RWPE1 (cell line): ENCODE measurements around the gene CENPO.

ENCODE experiments used
- CTCF ChIA-PET: fragments of 350-600 bp; sonication (Branson Sonifier 250); formaldehyde crosslinking; extraction: SDS; loops from one replicate; lab custom pipeline; 2021; lab: Yijun Ruan, JAX
- POLR2A ChIA-PET: fragments of 400-600 bp; formaldehyde crosslinking; extraction: SDS; loops from one replicate; lab custom pipeline; 2020; ENCODE audit warnings: antibody characterized with exemption; ENCODE audit not compliant: low non-redundant PET; lab: Yijun Ruan, JAX
- DNase-seq: peaks from one replicate; pipeline ENCODE4 v3.0.0; 2012; ENCODE audit warnings: low spot score
- H3K27ac ChIP-seq: fragments of 450-650 bp; 2 replicates; pipeline ENCODE4 v1.5.1; 2017
- TF ChIP-seq, protein P1 (sequence below): fragments of 450-650 bp; conservative IDR thresholded peaks from 2 replicates; pipeline ENCODE4 v1.5.1; 2017; ENCODE audit warnings: low read depth, mild to moderate bottlenecking

CENPO gene

DNA sequence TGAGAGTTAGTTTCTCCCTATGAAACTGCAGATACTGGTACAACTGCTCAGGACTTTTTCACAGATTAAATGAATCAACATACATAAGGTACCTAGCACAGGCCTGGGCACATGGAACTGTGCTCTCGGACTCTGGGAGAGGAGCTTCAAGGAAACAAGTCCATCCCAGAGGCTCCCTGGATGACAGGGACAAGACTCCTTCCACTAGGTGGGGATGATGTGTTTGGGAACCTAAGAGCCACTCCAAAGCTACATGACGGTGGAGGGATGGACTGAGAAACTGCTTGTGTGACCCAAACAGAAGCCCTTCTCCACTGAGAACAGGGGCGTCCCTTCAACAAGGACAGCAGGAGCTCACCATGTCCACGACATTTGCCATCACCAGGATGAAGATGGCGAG is 37.1 kb downstream of the CENPO start:
- DNase-seq = no peak
- ChIA-PET CTCF (interaction anchor here (0.6 kb wide), 1 partner anchor 450 kb away, joined by 4 read pairs; no protein-coding TSS in a partner anchor), POLR2A (no interaction called here)
- H3K27ac ChIP-seq = peak overlapping the region; percentile 4; the same call in 1 of the 2 replicates
- TF ChIP-seq, protein P1, sequence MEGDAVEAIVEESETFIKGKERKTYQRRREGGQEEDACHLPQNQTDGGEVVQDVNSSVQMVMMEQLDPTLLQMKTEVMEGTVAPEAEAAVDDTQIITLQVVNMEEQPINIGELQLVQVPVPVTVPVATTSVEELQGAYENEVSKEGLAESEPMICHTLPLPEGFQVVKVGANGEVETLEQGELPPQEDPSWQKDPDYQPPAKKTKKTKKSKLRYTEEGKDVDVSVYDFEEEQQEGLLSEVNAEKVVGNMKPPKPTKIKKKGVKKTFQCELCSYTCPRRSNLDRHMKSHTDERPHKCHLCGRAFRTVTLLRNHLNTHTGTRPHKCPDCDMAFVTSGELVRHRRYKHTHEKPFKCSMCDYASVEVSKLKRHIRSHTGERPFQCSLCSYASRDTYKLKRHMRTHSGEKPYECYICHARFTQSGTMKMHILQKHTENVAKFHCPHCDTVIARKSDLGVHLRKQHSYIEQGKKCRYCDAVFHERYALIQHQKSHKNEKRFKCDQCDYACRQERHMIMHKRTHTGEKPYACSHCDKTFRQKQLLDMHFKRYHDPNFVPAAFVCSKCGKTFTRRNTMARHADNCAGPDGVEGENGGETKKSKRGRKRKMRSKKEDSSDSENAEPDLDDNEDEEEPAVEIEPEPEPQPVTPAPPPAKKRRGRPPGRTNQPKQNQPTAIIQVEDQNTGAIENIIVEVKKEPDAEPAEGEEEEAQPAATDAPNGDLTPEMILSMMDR = no peak

DNA sequence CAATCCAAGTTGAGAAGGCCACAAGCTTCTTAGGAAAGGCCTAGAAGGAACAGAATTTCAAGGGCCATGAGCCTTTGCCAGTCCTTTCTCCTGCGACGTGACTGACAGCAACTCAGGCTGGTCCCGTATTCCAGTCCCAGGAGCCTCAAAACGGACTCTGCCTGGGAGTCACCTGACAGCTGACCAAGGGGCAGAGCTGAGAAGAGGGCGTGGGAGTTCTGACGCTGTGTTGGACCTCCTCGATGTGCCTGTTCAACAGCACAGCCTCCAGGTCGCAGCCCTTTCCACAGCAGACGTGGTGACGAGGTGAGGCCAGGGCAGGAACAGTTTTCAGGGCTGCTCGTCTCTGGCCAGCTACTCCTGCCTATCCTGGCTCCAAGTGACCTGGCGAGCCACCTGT is 37.6 kb downstream of the CENPO start:
- H3K27ac ChIP-seq = 0 out of 2 replicates have a peak overlapping the region, but pooled peaks have one; percentile 4
- POLR2A ChIA-PET = no interaction called here
- DNase-seq = no peak
- CTCF ChIA-PET = no interaction called here
- TF ChIP-seq, protein P1 = no peak

DNA sequence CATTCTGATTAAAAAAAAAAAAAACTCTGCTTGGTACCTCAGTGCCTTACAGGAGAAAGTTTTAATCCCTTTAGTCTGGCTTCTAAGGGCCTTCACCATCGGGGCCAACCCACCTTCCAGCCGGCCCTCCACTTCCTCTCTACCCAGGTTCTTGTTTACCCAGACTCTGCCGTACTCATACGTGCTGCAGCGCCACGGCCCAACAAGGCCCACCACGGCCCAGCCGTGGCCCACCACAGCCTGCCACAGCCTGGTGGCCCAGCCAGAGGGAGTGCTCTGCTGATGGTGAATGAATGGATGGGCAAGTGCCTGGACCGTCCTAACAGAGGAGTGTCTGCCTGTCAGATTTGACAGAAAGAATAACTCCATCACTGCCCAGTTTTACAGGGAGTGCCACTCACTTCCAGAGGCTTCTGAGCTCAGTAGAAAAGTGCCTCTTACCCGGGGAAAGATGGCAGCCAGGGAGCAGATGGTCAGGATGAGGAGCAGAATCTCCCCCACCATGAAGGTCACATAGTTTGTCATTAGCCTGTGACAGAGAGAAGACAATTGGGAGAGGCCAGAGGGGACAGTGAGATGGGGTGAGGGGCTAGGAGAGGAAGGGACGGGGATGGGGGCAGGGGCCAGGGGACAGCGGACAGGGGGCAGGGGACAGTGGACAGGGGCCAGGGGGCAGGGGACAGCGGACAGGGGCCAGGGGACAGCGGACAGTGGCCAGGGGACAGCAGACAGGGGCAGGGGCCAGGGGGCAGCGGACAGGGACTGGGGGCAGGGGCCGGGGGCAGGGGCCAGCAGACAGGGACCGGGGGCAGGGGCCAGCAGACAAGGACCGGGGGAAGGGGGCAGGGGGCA is 38.2 kb downstream of the CENPO start:
- H3K27ac ChIP-seq = no peak overlapping the region
- no peak for DNase-seq
- TF ChIP-seq, protein P1 = no peak
- ChIA-PET CTCF (no interaction called here), POLR2A (no interaction called here)

DNA sequence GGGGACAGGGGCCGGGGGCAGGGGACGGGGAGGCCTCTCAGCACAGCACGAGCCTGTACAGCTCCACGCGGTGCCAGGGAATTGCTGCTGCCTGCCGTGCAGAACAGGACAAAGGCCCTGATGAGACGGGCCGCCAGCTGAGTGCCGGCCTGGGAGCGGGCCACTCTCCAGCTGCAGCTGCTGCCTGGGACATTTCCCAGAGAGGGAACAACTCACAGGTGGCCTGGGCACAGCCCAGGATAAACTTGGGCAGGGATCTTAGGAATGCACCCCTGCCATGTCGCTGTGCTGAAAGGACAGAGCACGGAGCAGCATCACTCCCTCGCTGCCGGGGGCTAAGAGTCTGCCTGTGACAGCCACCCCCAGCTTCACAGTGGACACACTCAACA is 38.8 kb downstream of the CENPO start:
- TF ChIP-seq, protein P1 = no peak
- ChIA-PET POLR2A (no interaction called here), CTCF (no interaction called here)
- DNase-seq = no peak
- H3K27ac ChIP-seq = no peak overlapping the region

DNA sequence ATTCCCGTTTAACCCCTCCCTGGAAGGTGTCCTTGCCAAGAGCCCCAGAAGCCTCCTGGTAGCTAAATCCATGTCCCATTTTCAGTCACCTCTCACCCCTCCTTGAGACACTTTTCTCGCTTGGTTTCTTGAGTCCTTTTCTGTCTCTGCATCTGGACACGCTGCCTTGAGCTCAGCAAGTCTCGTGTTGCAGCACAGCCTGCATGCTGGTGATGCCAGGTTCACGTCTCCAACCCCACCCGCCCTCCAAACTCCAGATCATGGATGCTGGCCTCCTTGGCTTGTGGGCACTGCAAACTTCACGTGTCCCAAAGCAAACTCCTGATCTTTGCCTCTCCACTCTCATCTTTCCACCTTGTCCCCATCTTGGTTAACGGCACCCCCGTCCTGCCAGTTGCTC is 39.3 kb downstream of the CENPO start:
- no peak overlapping the region for H3K27ac ChIP-seq
- ChIA-PET POLR2A (no interaction called here), CTCF (no interaction called here)
- TF ChIP-seq, protein P1 = no peak
- DNase-seq = no peak

DNA sequence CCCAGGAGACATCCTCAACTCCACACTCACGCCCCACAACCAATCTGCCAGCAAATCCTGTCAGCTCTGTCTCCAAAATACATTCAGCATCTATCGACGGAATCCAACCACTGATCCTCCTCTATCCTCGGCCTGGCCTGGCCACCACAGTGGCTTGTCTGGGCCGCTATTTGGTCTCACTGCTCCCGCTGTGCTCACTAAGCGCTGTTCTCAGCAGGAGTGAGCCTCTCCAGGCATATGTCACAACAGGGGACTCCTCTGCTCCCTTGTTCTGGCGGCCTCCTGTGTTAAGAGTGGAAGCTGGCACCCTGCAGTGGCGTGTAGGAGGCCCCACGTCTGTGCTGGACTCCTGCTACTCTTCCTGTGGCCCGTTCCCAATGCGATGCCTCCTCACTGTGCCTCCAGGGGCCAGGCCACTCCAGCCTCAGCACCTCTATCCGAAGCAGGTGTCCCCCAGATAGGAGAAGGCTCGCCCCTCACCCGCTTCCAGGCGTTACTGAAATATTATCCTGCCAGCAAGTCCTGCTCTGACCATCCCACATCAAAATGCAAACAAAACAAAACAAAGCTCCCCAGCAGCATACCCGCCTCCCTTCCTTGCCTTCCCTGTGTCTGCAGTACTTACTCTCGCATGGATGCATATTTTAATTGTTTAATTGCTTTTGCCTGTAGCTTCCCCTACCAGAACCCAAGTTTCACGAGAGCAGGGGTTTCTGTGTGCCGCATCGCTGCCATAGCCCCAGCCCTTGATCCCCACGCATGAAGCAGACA is 39.9 kb downstream of the CENPO start:
- no peak overlapping the region for H3K27ac ChIP-seq
- CTCF ChIA-PET = no interaction called here
- POLR2A ChIA-PET = no interaction called here
- TF ChIP-seq, protein P1 = no peak
- no peak for DNase-seq
